ENCODE data around the gene ZNF3. TPM values are rescaled to one million over a fixed set of nuclear protein-coding genes. Genes with fewer than 3 reads are reported as not detected.

Gene ZNF3
- total and polyA plus RNA-seq, 2 donors, result 20.1 to 25.9 TPM

GRCh38 chr7:100051611-100052010, 29.9 kb downstream of the ZNF3 start:
- no peak for DNase-seq (ENCODE audit: low read depth in 6 of 9, low spot score in 9 of 9)
- Histone ChIP-seq H3K4me3 (ENCODE audit: low read length in 2 of 2) (no peak overlapping the region), H3K27me3 (ENCODE audit: control insufficient read depth in 2 of 2, insufficient read depth in 1 of 2, low read length in 1 of 2) (no peaks in the 10 kb centered on the region), H3K27ac (ENCODE audit: low read depth in 1 of 2, low read length in 1 of 2) (no peak overlapping the region), H3K36me3 (ENCODE audit: control insufficient read depth in 2 of 2, insufficient read depth in 2 of 2, low read length in 1 of 2) (peaks cover 0 to 3% of the 10 kb centered on the region in 2 donors), H3K4me1 (ENCODE audit: control insufficient read depth in 2 of 2, insufficient read depth in 2 of 2, low read length in 2 of 2) (peaks cover 8 to 12% of the 10 kb centered on the region in 2 donors), H3K9me3 (ENCODE audit: control insufficient read depth in 2 of 2, insufficient read depth in 1 of 2, low read length in 1 of 2) (no peaks in the 10 kb centered on the region)
- 97% methylated on average over 3 of the region's 3 CpGs for WGBS

DNA sequence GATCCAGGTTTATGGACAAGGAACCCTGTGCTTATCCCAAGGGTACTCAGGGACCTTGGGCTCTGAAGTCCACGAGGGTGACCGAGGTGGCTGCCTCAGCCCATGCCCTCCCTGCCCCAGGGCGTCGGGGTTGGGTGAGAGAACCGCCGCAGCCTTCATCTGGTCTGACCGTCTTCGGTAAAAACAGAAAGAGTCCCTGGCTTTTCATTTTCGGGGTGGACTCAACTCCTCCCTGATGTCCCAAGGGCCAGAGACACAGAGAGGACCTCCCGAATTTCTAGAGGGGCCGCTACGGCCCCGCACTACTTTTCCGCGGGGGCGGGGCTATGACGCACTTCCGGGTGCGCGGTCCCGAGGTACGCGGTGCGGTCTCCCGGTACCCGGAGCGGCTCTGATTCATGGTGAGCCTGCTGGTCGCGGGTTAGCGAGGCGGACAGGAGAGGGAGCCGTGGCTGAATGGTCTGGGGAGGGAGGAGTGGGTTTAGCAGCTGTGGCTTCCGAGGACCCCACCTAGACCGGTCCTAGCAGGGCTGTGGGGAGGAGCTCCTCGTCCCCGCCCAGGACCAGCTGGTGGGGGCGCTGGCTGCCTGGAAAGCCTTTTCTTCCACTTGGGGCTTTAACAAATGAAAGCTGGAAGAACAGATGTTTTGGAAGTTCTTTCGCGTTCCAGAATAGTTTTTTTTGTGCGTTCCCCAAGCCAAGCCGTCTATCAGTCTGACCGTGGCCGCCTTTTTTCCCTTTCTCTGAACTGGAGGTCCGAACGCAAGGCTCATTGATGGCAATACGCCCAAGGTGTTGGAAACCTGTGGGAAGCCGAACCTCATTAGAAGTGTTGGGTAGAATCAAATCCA, 31.9 kb downstream of the ZNF3 start, which contains the start of gene ZSCAN21:
Gene ZSCAN21, plus strand, starts transcription at position 334 of the 851 bp plus-strand sequence. CDS start 7,233 bp downstream, outside the sequence.
- 2% methylated on average over 47 of the region's 47 CpGs for WGBS
- H3K9me3 ChIP-seq (ENCODE audit: control insufficient read depth in 2 of 2, insufficient read depth in 1 of 2, low read length in 1 of 2), result no peaks in the 10 kb centered on the region
- peaks cover 0 to 2% of the 10 kb centered on the region in 2 donors for H3K36me3 ChIP-seq (ENCODE audit: control insufficient read depth in 2 of 2, insufficient read depth in 2 of 2, low read length in 1 of 2)
- peak within 1 kb of the TSS; percentile 81 to 83 for H3K27ac ChIP-seq (ENCODE audit: low read depth in 1 of 2, low read length in 1 of 2)
- H3K27me3 ChIP-seq (ENCODE audit: control insufficient read depth in 2 of 2, insufficient read depth in 1 of 2, low read length in 1 of 2), result no peaks in the 10 kb centered on the region
- DNase-seq (ENCODE audit: low read depth in 6 of 9, low spot score in 9 of 9), result peak; percentile 55 to 86 (median 72)
- peaks cover 8 to 12% of the 10 kb centered on the region in 2 donors for H3K4me1 ChIP-seq (ENCODE audit: control insufficient read depth in 2 of 2, insufficient read depth in 2 of 2, low read length in 2 of 2)
- H3K4me3 ChIP-seq (ENCODE audit: low read length in 2 of 2), result peak within 1 kb of the TSS; percentile 65 to 80

DNA sequence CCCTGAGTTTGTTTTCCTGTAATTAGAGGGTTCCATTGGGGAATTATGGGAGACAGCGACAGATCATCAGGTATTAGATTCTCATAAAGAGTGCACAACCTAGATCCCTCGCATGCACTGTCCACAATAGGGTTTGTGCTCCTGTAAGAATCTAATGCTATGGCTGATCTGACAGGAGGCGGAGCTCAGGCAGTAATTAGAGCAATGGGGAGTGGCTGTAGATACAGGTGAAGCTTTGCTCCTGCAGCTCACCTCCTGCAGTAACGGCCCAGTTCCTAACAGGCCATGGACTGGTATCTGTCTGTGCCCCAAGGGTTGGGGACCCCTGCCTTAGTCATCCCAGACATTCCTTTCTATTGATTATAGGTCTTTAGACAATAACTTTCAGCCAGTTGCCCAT, 32.8 kb downstream of the ZNF3 start:
- Histone ChIP-seq H3K4me1 (ENCODE audit: control insufficient read depth in 2 of 2, insufficient read depth in 2 of 2, low read length in 2 of 2) (peaks cover 8 to 12% of the 10 kb centered on the region in 2 donors), H3K4me3 (ENCODE audit: low read length in 2 of 2) (no peak overlapping the region), H3K27me3 (ENCODE audit: control insufficient read depth in 2 of 2, insufficient read depth in 1 of 2, low read length in 1 of 2) (no peaks in the 10 kb centered on the region), H3K9me3 (ENCODE audit: control insufficient read depth in 2 of 2, insufficient read depth in 1 of 2, low read length in 1 of 2) (no peaks in the 10 kb centered on the region), H3K36me3 (ENCODE audit: control insufficient read depth in 2 of 2, insufficient read depth in 2 of 2, low read length in 1 of 2) (peaks cover 0 to 2% of the 10 kb centered on the region in 2 donors), H3K27ac (ENCODE audit: low read depth in 1 of 2, low read length in 1 of 2) (no peak overlapping the region)
- WGBS, result 97% methylated on average over 4 of the region's 4 CpGs
- DNase-seq (ENCODE audit: low read depth in 6 of 9, low spot score in 9 of 9), result no peak

DNA sequence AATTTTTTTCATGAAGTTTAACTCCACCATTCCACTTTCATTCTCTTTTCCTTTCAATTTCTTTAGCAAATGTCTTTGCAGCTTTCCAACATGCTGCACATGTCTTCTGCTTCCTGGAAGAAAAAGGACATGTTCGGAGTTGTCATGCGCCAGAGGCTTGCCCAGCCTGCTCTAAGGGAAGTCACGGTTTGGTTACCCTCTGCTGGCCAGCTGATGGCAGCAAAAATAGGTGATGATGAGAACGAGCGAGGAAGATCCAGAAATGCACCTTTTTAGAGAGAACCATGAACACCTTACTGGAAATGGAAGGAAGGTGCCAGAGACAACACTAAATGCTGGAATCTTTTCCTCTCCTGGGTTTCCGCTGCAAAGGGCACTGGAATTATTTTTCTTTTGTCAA, 36.8 kb downstream of the ZNF3 start:
- Histone ChIP-seq H3K9me3 (ENCODE audit: control insufficient read depth in 2 of 2, insufficient read depth in 1 of 2, low read length in 1 of 2) (no peaks in the 10 kb centered on the region), H3K4me3 (ENCODE audit: low read length in 2 of 2) (no peak overlapping the region), H3K27ac (ENCODE audit: low read depth in 1 of 2, low read length in 1 of 2) (no peak overlapping the region), H3K27me3 (ENCODE audit: control insufficient read depth in 2 of 2, insufficient read depth in 1 of 2, low read length in 1 of 2) (no peaks in the 10 kb centered on the region), H3K4me1 (ENCODE audit: control insufficient read depth in 2 of 2, insufficient read depth in 2 of 2, low read length in 2 of 2) (peaks cover 3 to 8% of the 10 kb centered on the region in 2 donors), H3K36me3 (ENCODE audit: control insufficient read depth in 2 of 2, insufficient read depth in 2 of 2, low read length in 1 of 2) (no peaks in the 10 kb centered on the region)
- no peak for DNase-seq (ENCODE audit: low read depth in 6 of 9, low spot score in 9 of 9)
- WGBS, result 32% methylated on average over 6 of the region's 6 CpGs

DNA sequence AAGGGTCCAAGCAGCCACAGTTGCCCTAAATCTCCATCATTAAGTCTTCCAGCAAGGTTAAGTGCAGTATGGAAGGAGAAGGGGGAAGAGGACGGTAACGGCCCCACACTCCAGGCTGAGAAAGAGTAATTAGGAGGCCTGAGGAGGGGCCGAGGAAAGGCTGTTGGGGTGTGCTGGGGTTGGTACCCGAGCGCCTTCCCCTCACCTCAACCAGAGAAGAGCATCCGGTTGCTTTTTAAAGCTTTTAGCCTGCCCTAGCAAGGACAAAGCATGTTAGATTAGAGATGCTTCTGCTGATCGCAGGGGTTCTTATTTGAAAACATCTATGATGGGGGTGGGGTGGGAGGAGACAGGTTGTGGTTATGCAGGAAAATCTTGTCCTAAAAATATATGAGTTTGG, 40.9 kb downstream of the ZNF3 start:
- DNase-seq (ENCODE audit: low read depth in 6 of 9, low spot score in 9 of 9), result no peak
- H3K36me3 ChIP-seq (ENCODE audit: control insufficient read depth in 2 of 2, insufficient read depth in 2 of 2, low read length in 1 of 2), result peaks cover 6 to 27% of the 10 kb centered on the region in 2 donors
- no peaks in the 10 kb centered on the region for H3K9me3 ChIP-seq (ENCODE audit: control insufficient read depth in 2 of 2, insufficient read depth in 1 of 2, low read length in 1 of 2)
- 15% methylated on average over 7 of the region's 7 CpGs for WGBS
- no peaks in the 10 kb centered on the region for H3K27me3 ChIP-seq (ENCODE audit: control insufficient read depth in 2 of 2, insufficient read depth in 1 of 2, low read length in 1 of 2)
- no peak overlapping the region for H3K4me3 ChIP-seq (ENCODE audit: low read length in 2 of 2)
- H3K27ac ChIP-seq (ENCODE audit: low read depth in 1 of 2, low read length in 1 of 2), result no peak overlapping the region
- peaks cover 0 to 4% of the 10 kb centered on the region in 2 donors for H3K4me1 ChIP-seq (ENCODE audit: control insufficient read depth in 2 of 2, insufficient read depth in 2 of 2, low read length in 2 of 2)

DNA sequence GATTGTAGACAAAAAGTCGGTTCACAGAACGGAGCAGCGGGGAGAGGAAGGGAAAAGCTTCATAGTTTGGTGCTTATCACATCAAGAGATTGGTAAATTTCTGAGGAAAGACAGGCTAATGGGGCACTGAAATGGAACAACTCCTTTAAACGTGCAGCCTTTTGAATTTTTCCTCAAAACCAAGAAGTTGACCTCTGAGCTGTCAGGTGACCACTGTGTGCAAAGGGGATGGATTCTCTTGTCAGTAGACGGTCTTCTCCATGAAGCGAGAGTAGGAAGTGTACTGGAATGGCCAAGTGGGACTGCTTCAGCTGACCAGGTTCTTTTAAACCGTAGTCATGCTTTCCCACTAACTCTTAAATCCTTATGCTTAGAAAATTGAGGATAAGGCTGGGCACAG, 43.2 kb downstream of the ZNF3 start:
- peaks cover 27 to 48% of the 10 kb centered on the region in 2 donors for H3K36me3 ChIP-seq (ENCODE audit: control insufficient read depth in 2 of 2, insufficient read depth in 2 of 2, low read length in 1 of 2)
- no peak for DNase-seq (ENCODE audit: low read depth in 6 of 9, low spot score in 9 of 9)
- H3K27ac ChIP-seq (ENCODE audit: low read depth in 1 of 2, low read length in 1 of 2), result no peak overlapping the region
- no peaks in the 10 kb centered on the region for H3K9me3 ChIP-seq (ENCODE audit: control insufficient read depth in 2 of 2, insufficient read depth in 1 of 2, low read length in 1 of 2)
- no peaks in the 10 kb centered on the region for H3K27me3 ChIP-seq (ENCODE audit: control insufficient read depth in 2 of 2, insufficient read depth in 1 of 2, low read length in 1 of 2)
- H3K4me1 ChIP-seq (ENCODE audit: control insufficient read depth in 2 of 2, insufficient read depth in 2 of 2, low read length in 2 of 2), result peaks cover 0 to 4% of the 10 kb centered on the region in 2 donors
- no peak overlapping the region for H3K4me3 ChIP-seq (ENCODE audit: low read length in 2 of 2)
- WGBS, result 97% methylated on average over 7 of the region's 7 CpGs

- WGBS, result 90% methylated on average over 6 of the region's 6 CpGs
These were observed 45.6 kb downstream of the ZNF3 start for GRCh38 chr7:100035876-100036275.

DNA sequence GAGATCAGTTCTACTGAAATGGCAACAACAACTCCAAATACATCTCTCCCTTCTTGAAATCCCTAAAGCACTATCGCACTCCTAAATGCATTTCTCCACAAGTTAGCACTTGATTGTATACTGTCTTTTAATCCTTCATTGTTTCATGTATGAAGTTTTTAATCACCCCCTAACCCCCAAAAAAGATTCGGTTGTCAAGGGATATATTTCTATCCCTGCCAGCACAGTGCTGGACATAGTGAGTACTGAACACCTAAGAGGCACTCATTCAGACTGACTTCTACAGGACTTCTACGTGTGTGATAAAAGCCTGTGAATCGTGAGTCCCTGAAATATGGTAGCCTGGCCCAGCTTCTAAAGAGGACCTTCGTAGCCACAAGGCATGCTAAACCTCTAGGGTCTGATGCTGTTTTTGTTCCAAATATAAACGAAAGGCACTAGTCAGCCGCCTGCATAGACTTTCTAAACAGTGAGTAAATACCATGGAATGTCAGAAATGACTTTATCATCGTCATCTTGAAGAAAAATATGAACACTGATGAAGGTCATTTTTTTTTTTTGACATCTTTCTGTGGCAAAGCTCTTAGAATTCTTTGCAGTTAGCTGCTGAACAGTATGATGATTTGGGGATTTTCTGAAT, 46.5 kb downstream of the ZNF3 start:
- H3K4me1 ChIP-seq (ENCODE audit: control insufficient read depth in 2 of 2, insufficient read depth in 2 of 2, low read length in 2 of 2), result no peaks in the 10 kb centered on the region
- H3K27ac ChIP-seq (ENCODE audit: low read depth in 1 of 2, low read length in 1 of 2), result no peak overlapping the region
- no peaks in the 10 kb centered on the region for H3K27me3 ChIP-seq (ENCODE audit: control insufficient read depth in 2 of 2, insufficient read depth in 1 of 2, low read length in 1 of 2)
- peaks cover 57 to 76% of the 10 kb centered on the region in 2 donors for H3K36me3 ChIP-seq (ENCODE audit: control insufficient read depth in 2 of 2, insufficient read depth in 2 of 2, low read length in 1 of 2)
- H3K4me3 ChIP-seq (ENCODE audit: low read length in 2 of 2), result no peak overlapping the region
- 97% methylated on average over 8 of the region's 8 CpGs for WGBS
- H3K9me3 ChIP-seq (ENCODE audit: control insufficient read depth in 2 of 2, insufficient read depth in 1 of 2, low read length in 1 of 2), result no peaks in the 10 kb centered on the region
- DNase-seq (ENCODE audit: low read depth in 6 of 9, low spot score in 9 of 9), result no peak

More at GRCh38 chr7:100035876-100036275, 45.6 kb downstream of the ZNF3 start:
- Histone ChIP-seq H3K27ac (ENCODE audit: low read depth in 1 of 2, low read length in 1 of 2) (no peak overlapping the region), H3K36me3 (ENCODE audit: control insufficient read depth in 2 of 2, insufficient read depth in 2 of 2, low read length in 1 of 2) (peaks cover 48 to 67% of the 10 kb centered on the region in 2 donors), H3K9me3 (ENCODE audit: control insufficient read depth in 2 of 2, insufficient read depth in 1 of 2, low read length in 1 of 2) (no peaks in the 10 kb centered on the region), H3K27me3 (ENCODE audit: control insufficient read depth in 2 of 2, insufficient read depth in 1 of 2, low read length in 1 of 2) (no peaks in the 10 kb centered on the region), H3K4me3 (ENCODE audit: low read length in 2 of 2) (no peak overlapping the region), H3K4me1 (ENCODE audit: control insufficient read depth in 2 of 2, insufficient read depth in 2 of 2, low read length in 2 of 2) (peaks cover 0 to 4% of the 10 kb centered on the region in 2 donors)
- no peak for DNase-seq (ENCODE audit: low read depth in 6 of 9, low spot score in 9 of 9)

DNA sequence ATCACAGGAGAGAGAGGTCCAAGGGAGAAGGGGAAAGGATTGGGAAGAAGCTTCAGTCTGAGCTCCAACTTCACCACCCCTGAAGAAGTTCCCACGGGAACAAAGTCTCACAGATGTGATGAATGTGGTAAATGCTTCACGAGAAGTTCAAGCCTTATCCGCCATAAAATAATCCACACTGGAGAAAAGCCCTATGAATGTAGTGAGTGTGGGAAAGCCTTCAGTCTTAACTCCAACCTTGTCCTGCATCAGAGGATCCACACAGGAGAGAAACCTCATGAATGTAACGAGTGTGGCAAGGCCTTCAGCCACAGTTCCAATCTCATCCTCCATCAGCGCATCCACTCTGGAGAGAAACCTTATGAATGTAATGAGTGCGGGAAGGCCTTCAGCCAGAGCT, 48.0 kb downstream of the ZNF3 start:
- no peak overlapping the region for H3K4me3 ChIP-seq (ENCODE audit: low read length in 2 of 2)
- H3K4me1 ChIP-seq (ENCODE audit: control insufficient read depth in 2 of 2, insufficient read depth in 2 of 2, low read length in 2 of 2), result no peaks in the 10 kb centered on the region
- peaks cover 63 to 83% of the 10 kb centered on the region in 2 donors for H3K36me3 ChIP-seq (ENCODE audit: control insufficient read depth in 2 of 2, insufficient read depth in 2 of 2, low read length in 1 of 2)
- H3K9me3 ChIP-seq (ENCODE audit: control insufficient read depth in 2 of 2, insufficient read depth in 1 of 2, low read length in 1 of 2), result no peaks in the 10 kb centered on the region
- no peaks in the 10 kb centered on the region for H3K27me3 ChIP-seq (ENCODE audit: control insufficient read depth in 2 of 2, insufficient read depth in 1 of 2, low read length in 1 of 2)
- no peak for DNase-seq (ENCODE audit: low read depth in 6 of 9, low spot score in 9 of 9)
- H3K27ac ChIP-seq (ENCODE audit: low read depth in 1 of 2, low read length in 1 of 2), result no peak overlapping the region
- 97% methylated on average over 6 of the region's 6 CpGs for WGBS
